Activated naive CD4-positive, alpha-beta T cell treated with Interleukin-2 at 50 U/mL for 16 hours (primary cell): ENCODE results near the gene C1QTNF12.

Experiments
- DNase-seq: peaks from one replicate; pipeline ENCODE4 v3.0.0-alpha.2; 2020

Gene C1QTNF12

GRCh38 chr1:1210726-1211540 is 35.6 kb downstream of the C1QTNF12 start:
- peak; percentile 1 for DNase-seq

GRCh38 chr1:1208713-1209433 is 37.6 kb downstream of the C1QTNF12 start:
- DNase-seq = peak; percentile 62

GRCh38 chr1:1207571-1207892 is 39.0 kb downstream of the C1QTNF12 start:
- no peak for DNase-seq

GRCh38 chr1:1206966-1207531 is 39.5 kb downstream of the C1QTNF12 start:
- DNase-seq = peak; percentile 33

GRCh38 chr1:1206376-1206965 is 40.1 kb downstream of the C1QTNF12 start, which contains the start of gene TNFRSF18:
TNFRSF18 (minus strand) TSS chr1:1206592; CDS start chr1:1206571, 21 bp downstream.
- peak; percentile 68 for DNase-seq

GRCh38 chr1:1205769-1206375 is 40.6 kb downstream of the C1QTNF12 start:
- peak; percentile 22 for DNase-seq

- peak; percentile 8 for DNase-seq
These were observed 41.3 kb downstream of the C1QTNF12 start for GRCh38 chr1:1204998-1205768.

GRCh38 chr1:1204425-1204920 is 42.0 kb downstream of the C1QTNF12 start:
- DNase-seq = peak; percentile 3

- peak; percentile 2 for DNase-seq
These were observed 42.7 kb downstream of the C1QTNF12 start for GRCh38 chr1:1203561-1204424.

GRCh38 chr1:1202831-1203560 is 43.5 kb downstream of the C1QTNF12 start:
- DNase-seq = peak; percentile 9

GRCh38 chr1:1200876-1201810 is 45.4 kb downstream of the C1QTNF12 start:
- peak; percentile 94 for DNase-seq

GRCh38 chr1:1199961-1200875 is 46.3 kb downstream of the C1QTNF12 start:
- no peak for DNase-seq

- DNase-seq = no peak
These were observed 47.2 kb downstream of the C1QTNF12 start for GRCh38 chr1:1199141-1199960.

- no peak for DNase-seq
These were observed 47.9 kb downstream of the C1QTNF12 start for GRCh38 chr1:1198423-1199140.

- no peak for DNase-seq
These were observed 48.7 kb downstream of the C1QTNF12 start for GRCh38 chr1:1197551-1198422.
